Measurements from ENCODE around the gene MYL5.

The MYL5 gene

GRCh38 chr4:708631-708933 lies 34.2 kb downstream of the MYL5 start:
- H3K79me2 ChIP-seq (ENCODE audit: control insufficient read depth, insufficient read depth, low read length), result peaks cover 54% of the 10 kb centered on the region
- H3K4me1 ChIP-seq (ENCODE audit: control insufficient read depth, low read depth, low read length), result no peaks in the 10 kb centered on the region
- no peak overlapping the region for H3K27ac ChIP-seq (ENCODE audit: low read depth, low read length)
- peaks cover 29% of the 10 kb centered on the region for H3K79me1 ChIP-seq (ENCODE audit: low read length)
- peak overlapping the region; percentile 25 for H3K56ac ChIP-seq (ENCODE audit: low read length)
- DNase-seq, result no peak
- H3K4ac ChIP-seq (ENCODE audit: low read depth, low read length), result no peak overlapping the region
- H2AK5ac ChIP-seq (ENCODE audit: low read length), result no peak overlapping the region
- no peak overlapping the region for H3K18ac ChIP-seq (ENCODE audit: low read length)
- no peak overlapping the region for H2BK5ac ChIP-seq (ENCODE audit: low read length)
- no peaks in the 10 kb centered on the region for H3K36me3 ChIP-seq (ENCODE audit: control insufficient read depth, insufficient read depth, low read length)
- H4K8ac ChIP-seq (ENCODE audit: low read depth, low read length), result no peak overlapping the region
- H2BK120ac ChIP-seq (ENCODE audit: low read depth, low read length), result no peak overlapping the region
- H3K9ac ChIP-seq (ENCODE audit: low read length), result no peak overlapping the region
- H4K5ac ChIP-seq (ENCODE audit: low read length), result no peak overlapping the region
- no CpG with 5 or more reads among the region's 6 CpGs for WGBS (ENCODE audit: extremely low coverage, insufficient coverage, low lambda C conversion rate)
- no peak overlapping the region for H3K4me2 ChIP-seq (ENCODE audit: low read length)
- H2BK15ac ChIP-seq (replicated peaks; ENCODE audit: low read depth), result no peak overlapping the region
- H3K4me3 ChIP-seq (ENCODE audit: low read length), result no peak overlapping the region
- H3K23ac ChIP-seq (ENCODE audit: low read length), result no peak overlapping the region
- H3K27me3 ChIP-seq (ENCODE audit: insufficient read depth, low read length, poor library complexity), result no peaks in the 10 kb centered on the region

- no peak overlapping the region for H3K18ac ChIP-seq (ENCODE audit: low read length)
- WGBS (ENCODE audit: extremely low coverage, insufficient coverage, low lambda C conversion rate), result no CpG with 5 or more reads among the region's 6 CpGs
- H4K8ac ChIP-seq (ENCODE audit: low read depth, low read length), result no peak overlapping the region
- H2BK15ac ChIP-seq (replicated peaks; ENCODE audit: low read depth), result no peak overlapping the region
- no peak overlapping the region for H3K9ac ChIP-seq (ENCODE audit: low read length)
- no peaks in the 10 kb centered on the region for H3K4me1 ChIP-seq (ENCODE audit: control insufficient read depth, low read depth, low read length)
- H3K4me2 ChIP-seq (ENCODE audit: low read length), result no peak overlapping the region
- no peak overlapping the region for H2BK5ac ChIP-seq (ENCODE audit: low read length)
- H3K79me2 ChIP-seq (ENCODE audit: control insufficient read depth, insufficient read depth, low read length), result peaks cover 61% of the 10 kb centered on the region
- H3K23ac ChIP-seq (ENCODE audit: low read length), result no peak overlapping the region
- H3K27me3 ChIP-seq (ENCODE audit: insufficient read depth, low read length, poor library complexity), result no peaks in the 10 kb centered on the region
- no peak overlapping the region for H2BK120ac ChIP-seq (ENCODE audit: low read depth, low read length)
- no peak overlapping the region for H3K27ac ChIP-seq (ENCODE audit: low read depth, low read length)
- peaks cover 35% of the 10 kb centered on the region for H3K79me1 ChIP-seq (ENCODE audit: low read length)
- no peak overlapping the region for H3K4ac ChIP-seq (ENCODE audit: low read depth, low read length)
- no peaks in the 10 kb centered on the region for H3K36me3 ChIP-seq (ENCODE audit: control insufficient read depth, insufficient read depth, low read length)
- H3K56ac ChIP-seq (ENCODE audit: low read length), result no peak overlapping the region
- no peak overlapping the region for H2AK5ac ChIP-seq (ENCODE audit: low read length)
- H3K4me3 ChIP-seq (ENCODE audit: low read length), result no peak overlapping the region
- DNase-seq, result no peak
- H4K5ac ChIP-seq (ENCODE audit: low read length), result no peak overlapping the region
These were observed 35.0 kb downstream of the MYL5 start for GRCh38 chr4:709348-709747.

GRCh38 chr4:710116-710515 lies 35.8 kb downstream of the MYL5 start:
- H4K5ac ChIP-seq (ENCODE audit: low read length), result no peak overlapping the region
- H3K18ac ChIP-seq (ENCODE audit: low read length), result no peak overlapping the region
- H3K4me3 ChIP-seq (ENCODE audit: low read length), result no peak overlapping the region
- H3K79me1 ChIP-seq (ENCODE audit: low read length), result peaks cover 39% of the 10 kb centered on the region
- H3K4ac ChIP-seq (ENCODE audit: low read depth, low read length), result no peak overlapping the region
- no peak overlapping the region for H3K27ac ChIP-seq (ENCODE audit: low read depth, low read length)
- no peak overlapping the region for H3K56ac ChIP-seq (ENCODE audit: low read length)
- H2AK5ac ChIP-seq (ENCODE audit: low read length), result no peak overlapping the region
- no peaks in the 10 kb centered on the region for H3K27me3 ChIP-seq (ENCODE audit: insufficient read depth, low read length, poor library complexity)
- DNase-seq, result no peak
- peaks cover 69% of the 10 kb centered on the region for H3K79me2 ChIP-seq (ENCODE audit: control insufficient read depth, insufficient read depth, low read length)
- H3K9ac ChIP-seq (ENCODE audit: low read length), result no peak overlapping the region
- H2BK15ac ChIP-seq (replicated peaks; ENCODE audit: low read depth), result no peak overlapping the region
- no peak overlapping the region for H2BK120ac ChIP-seq (ENCODE audit: low read depth, low read length)
- H3K36me3 ChIP-seq (ENCODE audit: control insufficient read depth, insufficient read depth, low read length), result no peaks in the 10 kb centered on the region
- H3K4me1 ChIP-seq (ENCODE audit: control insufficient read depth, low read depth, low read length), result no peaks in the 10 kb centered on the region
- peak overlapping the region; percentile 99 for H3K23ac ChIP-seq (ENCODE audit: low read length)
- H4K8ac ChIP-seq (ENCODE audit: low read depth, low read length), result no peak overlapping the region
- no peak overlapping the region for H2BK5ac ChIP-seq (ENCODE audit: low read length)
- no CpG with 5 or more reads among the region's 9 CpGs for WGBS (ENCODE audit: extremely low coverage, insufficient coverage, low lambda C conversion rate)
- no peak overlapping the region for H3K4me2 ChIP-seq (ENCODE audit: low read length)

- Histone ChIP-seq H3K79me1 (ENCODE audit: low read length) (peaks cover 40% of the 10 kb centered on the region), H3K27ac (ENCODE audit: low read depth, low read length) (no peak overlapping the region)
- WGBS (ENCODE audit: extremely low coverage, insufficient coverage, low lambda C conversion rate), result no CpG with 5 or more reads among the region's 13 CpGs
These were observed 36.6 kb downstream of the MYL5 start for GRCh38 chr4:710916-711315.

GRCh38 chr4:712093-712492 lies 37.8 kb downstream of the MYL5 start:
- H3K4ac ChIP-seq (ENCODE audit: low read depth, low read length), result no peak overlapping the region
- H3K27ac ChIP-seq (ENCODE audit: low read depth, low read length), result no peak overlapping the region
- H3K4me3 ChIP-seq (ENCODE audit: low read length), result no peak overlapping the region
- no peaks in the 10 kb centered on the region for H3K36me3 ChIP-seq (ENCODE audit: control insufficient read depth, insufficient read depth, low read length)
- H2AK5ac ChIP-seq (ENCODE audit: low read length), result no peak overlapping the region
- no peak overlapping the region for H3K9ac ChIP-seq (ENCODE audit: low read length)
- DNase-seq, result no peak
- no peak overlapping the region for H4K5ac ChIP-seq (ENCODE audit: low read length)
- H3K4me1 ChIP-seq (ENCODE audit: control insufficient read depth, low read depth, low read length), result no peaks in the 10 kb centered on the region
- no peak overlapping the region for H3K4me2 ChIP-seq (ENCODE audit: low read length)
- no peak overlapping the region for H2BK15ac ChIP-seq (replicated peaks; ENCODE audit: low read depth)
- peaks cover 38% of the 10 kb centered on the region for H3K79me1 ChIP-seq (ENCODE audit: low read length)
- no peaks in the 10 kb centered on the region for H3K27me3 ChIP-seq (ENCODE audit: insufficient read depth, low read length, poor library complexity)
- H2BK5ac ChIP-seq (ENCODE audit: low read length), result no peak overlapping the region
- no CpG with 5 or more reads among the region's 3 CpGs for WGBS (ENCODE audit: extremely low coverage, insufficient coverage, low lambda C conversion rate)
- no peak overlapping the region for H4K8ac ChIP-seq (ENCODE audit: low read depth, low read length)
- H3K18ac ChIP-seq (ENCODE audit: low read length), result no peak overlapping the region
- H2BK120ac ChIP-seq (ENCODE audit: low read depth, low read length), result no peak overlapping the region
- peaks cover 62% of the 10 kb centered on the region for H3K79me2 ChIP-seq (ENCODE audit: control insufficient read depth, insufficient read depth, low read length)
- no peak overlapping the region for H3K56ac ChIP-seq (ENCODE audit: low read length)
- no peak overlapping the region for H3K23ac ChIP-seq (ENCODE audit: low read length)

More at GRCh38 chr4:710916-711315, 36.6 kb downstream of the MYL5 start:
- Histone ChIP-seq H3K4ac (ENCODE audit: low read depth, low read length) (no peak overlapping the region), H3K27me3 (ENCODE audit: insufficient read depth, low read length, poor library complexity) (no peaks in the 10 kb centered on the region), H2BK120ac (ENCODE audit: low read depth, low read length) (no peak overlapping the region), H4K5ac (ENCODE audit: low read length) (no peak overlapping the region), H3K23ac (ENCODE audit: low read length) (no peak overlapping the region), H2BK5ac (ENCODE audit: low read length) (no peak overlapping the region), H3K9ac (ENCODE audit: low read length) (no peak overlapping the region), H2AK5ac (ENCODE audit: low read length) (no peak overlapping the region), H3K4me3 (ENCODE audit: low read length) (no peak overlapping the region), H2BK15ac (replicated peaks; ENCODE audit: low read depth) (no peak overlapping the region), H3K18ac (ENCODE audit: low read length) (no peak overlapping the region), H3K79me2 (ENCODE audit: control insufficient read depth, insufficient read depth, low read length) (peaks cover 70% of the 10 kb centered on the region), H4K8ac (ENCODE audit: low read depth, low read length) (no peak overlapping the region), H3K4me1 (ENCODE audit: control insufficient read depth, low read depth, low read length) (no peaks in the 10 kb centered on the region), H3K4me2 (ENCODE audit: low read length) (no peak overlapping the region), H3K36me3 (ENCODE audit: control insufficient read depth, insufficient read depth, low read length) (no peaks in the 10 kb centered on the region), H3K56ac (ENCODE audit: low read length) (no peak overlapping the region)
- DNase-seq, result no peak

GRCh38 chr4:712916-713632 lies 38.7 kb downstream of the MYL5 start:
- Histone ChIP-seq H3K4me2 (ENCODE audit: low read length) (no peak overlapping the region), H4K5ac (ENCODE audit: low read length) (no peak overlapping the region), H3K18ac (ENCODE audit: low read length) (no peak overlapping the region), H4K8ac (ENCODE audit: low read depth, low read length) (no peak overlapping the region), H3K23ac (ENCODE audit: low read length) (no peak overlapping the region), H3K9ac (ENCODE audit: low read length) (no peak overlapping the region), H3K4ac (ENCODE audit: low read depth, low read length) (no peak overlapping the region), H2BK5ac (ENCODE audit: low read length) (no peak overlapping the region), H3K27ac (ENCODE audit: low read depth, low read length) (no peak overlapping the region), H3K36me3 (ENCODE audit: control insufficient read depth, insufficient read depth, low read length) (no peaks in the 10 kb centered on the region), H2BK120ac (ENCODE audit: low read depth, low read length) (no peak overlapping the region), H2AK5ac (ENCODE audit: low read length) (no peak overlapping the region), H3K27me3 (ENCODE audit: insufficient read depth, low read length, poor library complexity) (no peaks in the 10 kb centered on the region), H3K79me1 (ENCODE audit: low read length) (peaks cover 40% of the 10 kb centered on the region), H3K79me2 (ENCODE audit: control insufficient read depth, insufficient read depth, low read length) (peaks cover 67% of the 10 kb centered on the region), H3K4me1 (ENCODE audit: control insufficient read depth, low read depth, low read length) (no peaks in the 10 kb centered on the region), H2BK15ac (replicated peaks; ENCODE audit: low read depth) (no peak overlapping the region), H3K56ac (ENCODE audit: low read length) (no peak overlapping the region), H3K4me3 (ENCODE audit: low read length) (no peak overlapping the region)
- WGBS (ENCODE audit: extremely low coverage, insufficient coverage, low lambda C conversion rate), result no CpG with 5 or more reads among the region's 9 CpGs
- no peak for DNase-seq

All from mesendoderm (in vitro differentiated cells).